Effector memory CD8-positive, alpha-beta T cell (primary cell): Measurements from ENCODE around the gene ADAMTS17.
"Not testable (repeated sequence)": the region's sequence is repeated elsewhere in the genome, so short reads cannot be mapped to it uniquely, and the experiment has no call there.

Source experiments
- ATAC-seq: fragments of 150-1000 bp; cut with Tn5 transposase; replicated peaks from 2 replicates; pipeline ENCODE4 v1.10.0; 2021; ENCODE audit warnings: mild to moderate bottlenecking, moderate library complexity
- DNase-seq, 3 experiments: peaks; one replicate each; pipeline ENCODE4 v3.0.0; 2021
- H3K27ac Mint-ChIP-seq, 2 donors: one replicate each; pipeline ENCODE4 v1.8.0; 2022; ENCODE audit warnings: mild to moderate bottlenecking in 2 of 2, mixed read lengths in 2 of 2, moderate library complexity in 2 of 2
- H3K27me3 Mint-ChIP-seq, 2 donors: one replicate each; pipeline ENCODE4 v1.8.0; 2022; ENCODE audit warnings: mixed read lengths in 2 of 2
- H3K36me3 Mint-ChIP-seq: one replicate; pipeline ENCODE4 v1.8.0; 2022; ENCODE audit warnings: mild to moderate bottlenecking, moderate library complexity, mixed read lengths; ENCODE audit not compliant: insufficient read depth
- H3K4me1 Mint-ChIP-seq, 2 donors: one replicate each; pipeline ENCODE4 v1.8.0; 2022; ENCODE audit warnings: low read depth in 2 of 2, mixed read lengths in 2 of 2
- H3K4me3 Mint-ChIP-seq, 2 donors: one replicate each; pipeline ENCODE4 v1.8.0; 2022; ENCODE audit warnings: mild to moderate bottlenecking in 2 of 2, mixed read lengths in 2 of 2, moderate library complexity in 2 of 2
- H3K9me3 Mint-ChIP-seq, 2 donors: one replicate each; pipeline ENCODE4 v1.8.0; 2022; ENCODE audit warnings: mixed read lengths in 2 of 2

ADAMTS17 gene

DNA sequence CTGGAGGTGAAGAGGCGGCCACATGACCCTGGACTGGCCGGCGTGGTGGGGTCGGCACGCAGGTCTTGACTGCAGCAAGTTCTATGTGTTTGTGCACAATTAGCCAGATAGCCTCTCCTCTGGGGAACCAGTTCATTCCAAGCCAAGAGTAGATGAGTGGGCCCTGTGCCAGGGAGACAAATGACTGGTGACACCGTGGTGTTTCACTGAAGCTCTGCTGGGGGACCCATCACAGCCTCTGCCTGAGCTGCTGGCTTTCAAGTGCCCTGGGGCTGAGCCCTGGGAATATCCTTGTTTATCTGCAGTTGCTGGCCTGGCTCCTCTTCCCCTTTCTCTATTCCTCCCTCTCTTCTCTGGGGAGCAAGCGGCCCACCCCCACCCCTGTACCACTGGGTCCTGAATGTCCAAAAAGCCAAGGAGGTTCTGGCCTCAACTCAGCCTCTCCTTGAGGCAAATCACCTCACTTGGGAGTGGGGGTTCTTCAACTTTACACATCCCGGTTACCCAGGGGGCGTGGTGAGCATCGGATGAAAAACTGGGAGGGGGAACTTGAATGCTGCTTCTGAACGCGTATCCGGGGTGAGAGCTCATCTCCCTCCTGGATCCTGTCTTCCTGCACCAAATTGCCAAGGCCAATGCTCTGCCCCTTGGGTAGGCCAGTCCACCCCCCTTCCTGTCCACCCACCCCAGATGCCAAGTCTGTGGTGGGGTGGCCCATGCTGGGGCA lies 408.9 kb downstream of the ADAMTS17 start:
- DNase-seq (no peak), ATAC-seq (no peak)
- peaks cover 10 to 40% of the 10 kb centered on the region in 2 donors for H3K27me3 Mint-ChIP-seq
- peaks cover 0 to 11% of the 10 kb centered on the region in 2 donors for H3K4me1 Mint-ChIP-seq
- H3K9me3 Mint-ChIP-seq: no peaks in the 10 kb centered on the region
- no peak overlapping the region for H3K27ac Mint-ChIP-seq
- no peak overlapping the region for H3K4me3 Mint-ChIP-seq
- peaks cover 5% of the 10 kb centered on the region for H3K36me3 Mint-ChIP-seq

DNA sequence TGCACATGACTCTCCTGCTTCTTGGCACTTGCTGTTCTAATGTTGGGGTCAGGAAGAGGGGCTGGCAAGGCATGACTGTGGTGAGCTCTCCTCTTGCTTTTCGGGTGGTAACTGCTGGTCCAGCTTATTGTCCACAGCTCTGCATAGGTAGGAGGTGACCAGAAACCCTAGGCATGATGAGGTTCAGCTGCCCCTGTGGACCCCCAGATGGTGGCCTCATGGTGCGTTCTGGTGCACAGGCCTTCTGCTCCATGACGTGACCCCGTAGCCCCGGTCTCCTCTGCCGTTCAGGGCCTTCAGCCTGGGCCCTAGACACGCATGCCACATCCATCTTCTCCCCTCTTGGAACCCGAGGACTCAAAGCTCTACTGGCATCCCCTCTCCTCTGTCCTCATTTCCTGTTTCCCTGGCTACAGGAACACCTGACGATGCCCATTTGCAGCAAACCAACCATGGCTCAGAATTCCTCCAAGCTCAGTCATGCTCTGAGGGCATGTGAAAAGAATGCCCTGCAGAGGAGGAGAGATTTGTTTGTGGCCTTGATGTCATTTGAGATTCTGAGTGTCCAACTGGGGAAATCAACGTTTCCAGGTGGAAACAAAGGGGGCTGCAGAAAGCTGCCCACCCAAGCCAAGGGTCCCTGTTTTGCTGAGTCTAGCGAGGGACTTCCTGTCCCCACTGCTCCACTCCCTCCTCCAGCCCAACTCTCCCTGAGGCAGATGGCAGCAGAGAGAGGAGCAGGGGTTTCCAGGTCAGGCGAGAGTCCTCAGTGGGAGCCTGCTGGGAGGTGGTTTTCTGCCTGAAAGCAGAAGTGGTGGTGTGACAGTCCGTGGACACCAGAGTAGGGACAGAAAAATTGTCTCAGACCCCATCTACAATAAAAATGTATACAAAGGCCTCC lies 409.8 kb downstream of the ADAMTS17 start:
- Mint-ChIP-seq H3K36me3 (peaks cover 5% of the 10 kb centered on the region), H3K4me3 (no peak overlapping the region), H3K27ac (no peak overlapping the region), H3K4me1 (peaks cover 0 to 11% of the 10 kb centered on the region in 2 donors), H3K27me3 (peaks cover 8 to 37% of the 10 kb centered on the region in 2 donors), H3K9me3 (no peaks in the 10 kb centered on the region)
- ATAC-seq (no peak), DNase-seq (no peak)

DNA sequence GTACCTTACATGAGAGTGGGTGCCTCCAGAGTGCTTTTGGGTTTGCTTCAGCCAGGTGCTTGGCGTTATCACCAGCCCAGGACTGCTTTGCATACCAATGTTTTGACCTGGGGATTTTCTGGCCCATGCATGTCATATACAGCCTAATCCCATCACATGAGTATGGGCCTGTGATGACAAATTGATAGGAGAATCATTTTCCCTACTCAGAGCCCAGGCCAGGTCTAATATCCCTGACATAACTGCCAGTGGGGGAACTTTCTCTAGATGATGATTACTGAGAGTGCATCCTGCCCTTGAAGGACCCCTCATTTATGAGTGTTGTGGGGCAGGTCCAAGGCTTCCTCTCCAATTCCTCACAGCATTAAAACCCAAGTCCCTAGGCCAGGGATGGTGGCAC lies 411.1 kb downstream of the ADAMTS17 start:
- ATAC-seq (no peak), DNase-seq (no peak)
- Mint-ChIP-seq H3K4me3 (no peak overlapping the region), H3K27ac (no peak overlapping the region), H3K36me3 (peaks cover 10% of the 10 kb centered on the region), H3K27me3 (peaks cover 8 to 24% of the 10 kb centered on the region in 2 donors), H3K4me1 (peaks cover 4 to 15% of the 10 kb centered on the region in 2 donors), H3K9me3 (no peaks in the 10 kb centered on the region)

DNA sequence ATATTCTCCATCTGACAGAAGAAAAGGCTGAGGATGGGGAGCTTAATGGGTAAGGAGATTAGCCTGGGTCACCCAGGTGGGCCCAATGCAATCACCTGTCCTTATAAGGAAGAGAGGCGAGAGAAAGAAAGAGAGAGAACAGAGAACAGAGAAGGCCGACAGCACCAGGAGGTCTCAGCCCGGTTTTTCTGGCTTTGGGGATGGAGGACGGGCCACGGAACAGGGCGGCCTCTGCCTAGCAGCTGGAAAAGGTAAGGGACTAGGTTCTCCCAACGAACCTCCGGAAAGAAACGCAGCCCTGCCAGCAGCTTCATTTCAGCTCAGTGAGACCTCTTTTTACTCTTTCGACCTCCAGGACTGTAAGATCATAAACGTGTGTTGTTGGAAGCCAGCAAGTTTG lies 412.5 kb downstream of the ADAMTS17 start:
- H3K4me1 Mint-ChIP-seq: peaks cover 4 to 16% of the 10 kb centered on the region in 2 donors
- no peaks in the 10 kb centered on the region for H3K9me3 Mint-ChIP-seq
- H3K36me3 Mint-ChIP-seq: peaks cover 12% of the 10 kb centered on the region
- H3K27me3 Mint-ChIP-seq: peaks cover 0 to 11% of the 10 kb centered on the region in 2 donors
- DNase-seq: no peak
- H3K4me3 Mint-ChIP-seq: peak overlapping the region; percentile 69 to 79
- H3K27ac Mint-ChIP-seq: no peak overlapping the region
- no peak for ATAC-seq

DNA sequence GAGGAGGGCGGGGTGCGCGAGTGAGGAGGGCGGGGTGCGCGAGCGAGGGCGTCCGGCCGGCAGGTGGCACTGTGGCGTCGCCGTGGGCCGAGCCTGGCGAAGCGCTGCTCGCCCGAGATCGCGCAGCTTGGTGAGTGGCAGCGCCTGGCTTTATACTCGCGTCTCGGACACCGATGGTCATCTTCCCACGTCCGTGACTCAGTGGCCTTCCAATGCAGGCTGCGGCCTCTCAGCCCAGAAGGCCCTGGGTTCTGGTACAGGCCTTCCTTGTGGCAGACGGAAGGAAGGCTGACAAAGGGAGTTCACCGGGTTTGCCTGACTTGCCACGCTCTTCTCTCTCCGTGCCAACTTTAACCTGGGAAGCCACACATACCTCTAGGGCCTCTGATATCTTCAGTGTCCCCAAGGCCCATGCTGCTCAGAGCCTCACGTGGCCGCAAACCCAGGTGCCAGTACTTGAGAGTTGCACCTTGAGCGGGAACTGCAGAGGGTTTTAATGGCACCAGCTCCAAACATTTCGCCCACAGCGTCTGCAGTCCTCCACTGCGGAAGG lies 413.3 kb downstream of the ADAMTS17 start:
- H3K4me1 Mint-ChIP-seq: peaks cover 4 to 16% of the 10 kb centered on the region in 2 donors
- H3K27ac Mint-ChIP-seq: peak overlapping the region; percentile 46 to 86
- H3K9me3 Mint-ChIP-seq: no peaks in the 10 kb centered on the region
- DNase-seq (peak; percentile 87 to 92 (median 90)), ATAC-seq (peak; percentile 92)
- H3K27me3 Mint-ChIP-seq: peaks cover 0 to 3% of the 10 kb centered on the region in 2 donors
- H3K36me3 Mint-ChIP-seq: peaks cover 12% of the 10 kb centered on the region
- H3K4me3 Mint-ChIP-seq: peak overlapping the region; percentile 69 to 79

DNA sequence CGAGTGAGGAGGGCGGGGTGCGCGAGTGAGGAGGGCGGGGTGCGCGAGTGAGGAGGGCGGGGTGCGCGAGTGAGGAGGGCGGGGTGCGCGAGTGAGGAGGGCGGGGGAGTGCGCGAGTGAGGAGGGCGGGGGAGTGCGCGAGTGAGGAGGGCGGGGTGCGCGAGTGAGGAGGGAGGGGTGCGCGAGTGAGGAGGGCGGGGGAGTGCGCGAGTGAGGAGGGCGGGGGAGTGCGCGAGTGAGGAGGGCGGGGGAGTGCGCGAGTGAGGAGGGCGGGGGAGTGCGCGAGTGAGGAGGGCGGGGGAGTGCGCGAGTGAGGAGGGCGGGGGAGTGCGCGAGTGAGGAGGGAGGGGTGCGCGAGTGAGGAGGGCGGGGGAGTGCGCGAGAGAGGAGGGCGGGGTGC lies 415.2 kb downstream of the ADAMTS17 start:
- not testable (repeated sequence) for H3K27me3 Mint-ChIP-seq, H3K9me3 Mint-ChIP-seq, H3K27ac Mint-ChIP-seq, H3K4me3 Mint-ChIP-seq, DNase-seq, ATAC-seq
- Mint-ChIP-seq H3K36me3 (peaks cover 12% of the 10 kb centered on the region), H3K4me1 (peaks cover 4 to 16% of the 10 kb centered on the region in 2 donors)

DNA sequence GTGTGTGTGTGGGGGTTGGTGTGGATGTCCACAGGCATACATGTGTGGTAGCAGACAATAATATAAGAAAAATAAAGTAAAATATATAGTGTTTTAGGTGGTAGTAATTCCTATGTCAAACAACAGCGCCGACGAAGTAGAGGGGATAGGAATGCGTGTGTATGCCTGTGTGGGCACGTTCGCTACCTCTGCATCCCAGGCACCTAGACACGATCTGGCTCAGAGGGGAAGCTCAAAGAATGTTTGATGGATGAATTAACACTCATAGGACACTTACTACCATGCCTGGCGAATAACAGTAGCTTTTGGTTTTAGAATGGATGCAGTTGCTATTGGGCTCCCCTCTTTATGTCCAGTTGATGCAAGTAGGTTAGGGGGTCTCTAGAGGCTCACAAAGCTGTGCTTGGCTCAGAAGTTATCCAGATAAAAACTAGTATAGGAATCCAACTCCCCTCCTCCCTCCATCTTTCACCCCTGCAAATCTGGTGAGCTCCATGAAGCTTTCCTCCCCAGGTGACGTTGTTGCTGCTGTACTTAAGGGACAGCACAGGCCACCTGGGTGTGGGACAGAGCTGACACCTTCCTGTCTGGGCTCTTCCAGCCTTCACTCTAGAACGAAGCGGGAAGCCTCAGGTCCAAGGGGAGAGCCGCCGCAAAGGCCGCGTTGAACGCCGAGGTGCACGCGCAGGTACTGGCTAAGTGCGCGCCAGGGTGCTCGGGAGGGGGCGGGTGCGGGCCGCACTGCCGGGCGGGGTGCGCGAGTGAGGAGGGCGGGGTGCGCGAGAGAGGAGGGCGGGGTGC lies 415.9 kb downstream of the ADAMTS17 start:
- Mint-ChIP-seq H3K27ac (peak overlapping the region in 1 of 2 donors; percentile 60), H3K27me3 (peaks cover 5 to 13% of the 10 kb centered on the region in 2 donors), H3K4me3 (peak overlapping the region; percentile 75), H3K36me3 (peaks cover 12% of the 10 kb centered on the region), H3K9me3 (no peaks in the 10 kb centered on the region), H3K4me1 (peaks cover 4 to 16% of the 10 kb centered on the region in 2 donors)
- ATAC-seq: peak; percentile 68
- peak; percentile 48 to 51 (median 51) for DNase-seq

DNA sequence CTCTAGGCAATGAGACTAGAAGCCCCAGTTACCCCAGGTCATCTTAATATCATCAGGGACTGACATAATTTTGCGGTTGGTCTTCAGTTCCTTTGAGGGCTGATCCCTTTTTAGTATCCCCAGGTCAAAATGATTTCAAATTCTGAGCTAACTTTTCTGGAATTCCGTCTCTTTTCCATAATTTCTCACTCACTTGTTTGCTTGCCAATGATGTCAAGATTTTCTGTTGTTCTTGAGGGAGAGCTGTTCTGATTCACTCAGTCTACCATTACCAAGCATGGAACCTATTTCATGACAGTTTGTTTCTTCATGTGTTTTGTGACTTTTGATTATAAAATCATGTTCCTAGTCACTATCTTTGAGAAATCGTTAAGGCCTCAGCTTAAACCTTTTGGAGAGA lies 418.1 kb downstream of the ADAMTS17 start:
- peaks cover 16 to 29% of the 10 kb centered on the region in 2 donors for H3K27me3 Mint-ChIP-seq
- H3K4me1 Mint-ChIP-seq: peaks cover 4 to 8% of the 10 kb centered on the region in 2 donors
- no peak for DNase-seq
- no peak overlapping the region for H3K4me3 Mint-ChIP-seq
- peaks cover 12% of the 10 kb centered on the region for H3K36me3 Mint-ChIP-seq
- H3K9me3 Mint-ChIP-seq: no peaks in the 10 kb centered on the region
- no peak overlapping the region for H3K27ac Mint-ChIP-seq
- ATAC-seq: no peak
